Neural cell (in vitro differentiated cells): ENCODE results near the gene TMEM131.

Experiments used
- CTCF ChIP-seq: fragments of 450-650 bp; IDR thresholded peaks from 2 replicates; pipeline ENCODE4 v1.5.1; 2014; ENCODE audit warnings: antibody characterized with exemption, mild to moderate bottlenecking, moderate library complexity; ENCODE audit not compliant: poor library complexity, severe bottlenecking
- EZH2 ChIP-seq: fragments of 200-600, 300-800 bp; shearing (Covaris generic), sonication (generic); IDR thresholded peaks from 2 replicates; pipeline ENCODE4 v1.6.1; 2014; ENCODE audit warnings: antibody characterized with exemption, low read length, borderline replicate concordance, mild to moderate bottlenecking; ENCODE audit not compliant: insufficient read depth, poor library complexity, severe bottlenecking
- POLR2AphosphoS5 ChIP-seq: IDR thresholded peaks from 2 replicates; pipeline ENCODE4 v1.6.1; 2012
- REST ChIP-seq: IDR thresholded peaks from 2 replicates; pipeline ENCODE4 v1.6.1; 2012; ENCODE audit warnings: borderline replicate concordance

- TF ChIP-seq EZH2 (no peak), CTCF (no peak), POLR2AphosphoS5 (no peak), REST (no peak)
These were observed 104.1 kb downstream of the TMEM131 start for GRCh38 chr2:97891611-97892010.
